B cell (primary cell): ENCODE measurements around the gene ITPRIP. TPM values are rescaled to one million over a fixed set of nuclear protein-coding genes. Genes with fewer than 3 reads are reported as not detected.

Experiments used
- ATAC-seq: fragments of 200-7000 bp; cut with Tn5 transposase; one replicate; pipeline ENCODE4 v1.10.0; 2021; ENCODE audit warnings: low read depth, mild to moderate bottlenecking, moderate number of reproducible peaks, moderate library complexity
- CTCF ChIA-PET: fragments of 350-600 bp; sonication (Branson Sonifier 250); formaldehyde crosslinking; loops from one replicate; lab custom pipeline; 2021; ENCODE audit warnings: antibody characterized with exemption, inconsistent platforms; lab: Charles Lee
- POLR2A ChIA-PET: fragments of 350-600 bp; sonication (Branson Sonifier 250); formaldehyde crosslinking; loops from one replicate; lab custom pipeline; 2021; ENCODE audit warnings: antibody characterized with exemption; lab: Charles Lee
- DNase-seq: peaks from one replicate; pipeline ENCODE4 v3.0.0; 2013
- H2AFZ ChIP-seq: 2 replicates; pipeline ENCODE4 v1.6.1; 2012; ENCODE audit warnings: mild to moderate bottlenecking, low read depth, low read length; ENCODE audit not compliant: insufficient read depth, poor library complexity, severe bottlenecking
- H3K27ac ChIP-seq, 2 donors: 1 replicate in 1 of 2; 2 replicates in 1 of 2; pipeline ENCODE4 v1.5.1; 2012 to 2013; ENCODE audit warnings: low read length in 2 of 2, mild to moderate bottlenecking in 2 of 2, moderate library complexity in 1 of 2
- H3K27me3 ChIP-seq, 4 experiments: fragments of 200-600 bp in 1 of 4; sonication (generic) in 1 of 4; replicated peaks in 1 of 4; 1 replicate in 2 of 4; 2 replicates in 2 of 4; pipeline versions ENCODE4 v1.6.1 to v1.7.0; 2013 to 2016; ENCODE audit warnings: low read length in 3 of 4, mild to moderate bottlenecking in 2 of 4, mixed read lengths in 1 of 4, moderate library complexity in 1 of 4; ENCODE audit not compliant: insufficient read depth in 4 of 4, control insufficient read depth in 3 of 4; ENCODE audit errors: control extremely low read depth in 1 of 4
- H3K36me3 ChIP-seq, 2 experiments: replicated peaks in 1 of 2; 1 replicate in 1 of 2; 2 replicates in 1 of 2; pipeline versions ENCODE4 v1.6.1 to v1.7.1; 2013; ENCODE audit warnings: low read length in 1 of 2; ENCODE audit not compliant: insufficient read depth in 2 of 2, control insufficient read depth in 1 of 2; ENCODE audit errors: control extremely low read depth in 1 of 2, extremely low read depth in 1 of 2
- H3K4me1 ChIP-seq, 2 donors: fragments of 200-600 bp in 1 of 2; sonication (generic) in 1 of 2; 1 replicate in 1 of 2; 2 replicates in 1 of 2; pipeline versions ENCODE4 v1.5.1 to v1.6.1; 2013 to 2017; ENCODE audit warnings: low read length in 2 of 2; ENCODE audit not compliant: control insufficient read depth in 2 of 2, insufficient read depth in 2 of 2
- H3K4me2 ChIP-seq: replicated peaks from 2 replicates; pipeline ENCODE3; 2012; ENCODE audit warnings: mild to moderate bottlenecking, low read depth, low read length; ENCODE audit not compliant: poor library complexity, severe bottlenecking
- H3K4me3 ChIP-seq, 5 experiments: fragments of 200-600 bp in 1 of 5; sonication (generic) in 1 of 5; 1 replicate in 3 of 5; 2 replicates in 2 of 5; pipeline versions ENCODE4 v1.5.1 to v1.7.0; 2011 to 2016; ENCODE audit warnings: low read length in 4 of 5, mild to moderate bottlenecking in 4 of 5, low read depth in 2 of 5, control low read depth in 1 of 5, moderate library complexity in 1 of 5; ENCODE audit not compliant: insufficient read depth in 1 of 5; ENCODE audit errors: control extremely low read depth in 1 of 5, extremely low read depth in 1 of 5
- H3K79me2 ChIP-seq: fragments of 200-600 bp; sonication (generic); one replicate; pipeline ENCODE4 v1.6.0; 2016; ENCODE audit warnings: low read length; ENCODE audit not compliant: control insufficient read depth, insufficient read depth
- H3K9ac ChIP-seq: fragments of 200-600 bp; sonication (generic); 2 replicates; pipeline ENCODE4 v1.6.1; 2017; ENCODE audit warnings: mild to moderate bottlenecking, low read length, moderate library complexity
- H3K9me3 ChIP-seq, 3 donors: one replicate each; pipeline versions ENCODE4 v1.6.1 to v1.7.1; 2013; ENCODE audit warnings: low read length in 2 of 3; ENCODE audit not compliant: control insufficient read depth in 2 of 3, insufficient read depth in 1 of 3; ENCODE audit errors: control extremely low read depth in 1 of 3
- H4K20me1 ChIP-seq: 2 replicates; pipeline ENCODE4 v1.6.0; 2012; ENCODE audit warnings: mild to moderate bottlenecking, low read length; ENCODE audit not compliant: insufficient read depth, control insufficient read depth, poor library complexity, severe bottlenecking
- H3K27ac Mint-ChIP-seq: one replicate; pipeline ENCODE4 v1.8.0; 2021; ENCODE audit warnings: mixed read lengths
- H3K27me3 Mint-ChIP-seq: one replicate; pipeline ENCODE4 v1.8.0; 2021; ENCODE audit warnings: mixed read lengths
- H3K4me1 Mint-ChIP-seq: one replicate; pipeline ENCODE4 v1.8.0; 2021; ENCODE audit warnings: mixed read lengths
- H3K4me3 Mint-ChIP-seq: one replicate; pipeline ENCODE4 v1.8.0; 2021; ENCODE audit warnings: mixed read lengths
- H3K9me3 Mint-ChIP-seq: one replicate; pipeline ENCODE4 v1.8.0; 2022; ENCODE audit warnings: mixed read lengths; ENCODE audit not compliant: insufficient read depth
- CTCF ChIP-seq: fragments of 200-600 bp; IDR thresholded peaks from one replicate; pipeline ENCODE4 v1.8.0; 2022; ENCODE audit warnings: antibody characterized with exemption, mild to moderate bottlenecking
- EZH2 ChIP-seq: IDR thresholded peaks from 2 replicates; pipeline ENCODE4 v1.6.1; 2012; ENCODE audit warnings: borderline replicate concordance, low read depth, mild to moderate bottlenecking, moderate library complexity, low read length; ENCODE audit not compliant: insufficient read depth, poor library complexity, severe bottlenecking
- WGBS: methylation state at CpG from one replicate; pipeline ENCODE4 v1.1.5; 2013; ENCODE audit warnings: missing lambda C conversion rate; ENCODE audit not compliant: insufficient coverage; 5-methylcytosine and 5-hydroxymethylcytosine counted together
- intact Hi-C: fragments of 100-400 bp; cut with micrococcal nuclease; formaldehyde crosslinking; loops from one replicate; pipeline ENCODE4 v1.10.0; 2022
- polyA plus RNA-seq: library from polyadenylated mRNA; depleted of rRNA; stranded (reverse); fragments of >200 nt; gene quantifications from 2 replicates; pipeline ENCODE4 v1.2.3, GENCODE V29; 2012
- total RNA-seq, 2 donors: library from RNA; stranded (reverse); fragments of 120-200 nt in 1 of 2; gene quantifications; 1 replicate in 1 of 2; 2 replicates in 1 of 2; pipeline versions ENCODE4 v1.2.3 to v1.2.4, GENCODE V29; 2013 to 2022

ITPRIP gene
- total and polyA plus RNA-seq, 2 donors (not counting 1 experiment from before 2014, with no cell fraction given) = 22.5 to 28.5 TPM

- H3K4me2 ChIP-seq = peak overlapping the region; percentile 66
- intact Hi-C loops = loop anchor here (1.0 to 5.0 kb wide), 4 partner anchors 44 to 637 kb away; partner anchors contain the start of gene GSTO2
- Mint-ChIP-seq H3K4me3 (no peak overlapping the region), H3K27ac (no peak overlapping the region), H3K27me3 (no peaks in the 10 kb centered on the region), H3K4me1 (peaks cover 34% of the 10 kb centered on the region), H3K9me3 (no peaks in the 10 kb centered on the region)
- peak overlapping the region; percentile 36 for H2AFZ ChIP-seq
- DNase-seq (peak; percentile 85), ATAC-seq (peak; percentile 36)
- H3K79me2 ChIP-seq = no peaks in the 10 kb centered on the region
- TF ChIP-seq EZH2 (no peak), CTCF (no peak)
- WGBS = no CpG with 5 or more reads among the region's 5 CpGs
- ChIA-PET CTCF (interaction anchor here (0.6 to 15.7 kb wide), 11 partner anchors 9 to 81 kb away, joined by 3 to 594 read pairs (median 24); partner anchors contain the start of genes GSTO2 and ITPRIP), POLR2A (interaction anchor here (1.1 to 1.5 kb wide), 3 partner anchors 11 to 44 kb away, joined by 3 to 11 read pairs (median 8); partner anchors contain the start of gene ITPRIP)
- no peaks in the 10 kb centered on the region for H3K36me3 ChIP-seq
- H3K4me1 ChIP-seq = peaks cover 37 to 66% of the 10 kb centered on the region in 2 donors
- no peaks in the 10 kb centered on the region for H3K9me3 ChIP-seq
- peak overlapping the region; percentile 79 to 86 for H3K27ac ChIP-seq
- H4K20me1 ChIP-seq = no peaks in the 10 kb centered on the region
- no peaks in the 10 kb centered on the region for H3K27me3 ChIP-seq
- peak overlapping the region; percentile 58 for H3K9ac ChIP-seq
- peak overlapping the region; percentile 6 to 65 (median 40) for H3K4me3 ChIP-seq
Measured at GRCh38 chr10:104349623-104350126, 11.4 kb upstream of the ITPRIP start.

- 92% methylated on average over 2 of the region's 2 CpGs for WGBS
- H2AFZ ChIP-seq = no peak overlapping the region
- TF ChIP-seq CTCF = no peak
- TF ChIP-seq EZH2 = no peak
- H4K20me1 ChIP-seq = no peaks in the 10 kb centered on the region
- no peaks in the 10 kb centered on the region for H3K36me3 ChIP-seq
- H3K27ac ChIP-seq = peak overlapping the region in 1 of 2 donors; percentile 79
- no peak overlapping the region for H3K4me3 ChIP-seq
- no peak overlapping the region for H3K4me2 ChIP-seq
- no peaks in the 10 kb centered on the region for H3K79me2 ChIP-seq
- no peaks in the 10 kb centered on the region for H3K27me3 ChIP-seq
- ChIA-PET POLR2A (interaction anchor here (1.1 kb wide), 1 partner anchor 20 kb away, joined by 3 read pairs; no protein-coding TSS in a partner anchor), CTCF (interaction anchor here (2.7 to 15.7 kb wide), 3 partner anchors 20 to 57 kb away, joined by 14 to 594 read pairs (median 47); no protein-coding TSS in a partner anchor)
- H3K27ac Mint-ChIP-seq = peak overlapping the region; percentile 66
- ATAC-seq = no peak
- peaks cover 34% of the 10 kb centered on the region for H3K4me1 Mint-ChIP-seq
- no peak overlapping the region for H3K4me3 Mint-ChIP-seq
- no peak overlapping the region for H3K9ac ChIP-seq
- H3K4me1 ChIP-seq = peaks cover 31 to 58% of the 10 kb centered on the region in 2 donors
- H3K9me3 Mint-ChIP-seq = no peaks in the 10 kb centered on the region
- no peaks in the 10 kb centered on the region for H3K9me3 ChIP-seq
- intact Hi-C loops = loop anchor here (5.0 kb wide), 1 partner anchor 636 kb away; no protein-coding TSS in a partner anchor
- H3K27me3 Mint-ChIP-seq = no peaks in the 10 kb centered on the region
- DNase-seq = no peak
Measured at GRCh38 chr10:104348601-104349000, 10.3 kb upstream of the ITPRIP start.
